Left lung (tissue), 10 donors: ENCODE results near the gene FAM135A. TPM values are rescaled to one million over a fixed set of nuclear protein-coding genes. Genes with fewer than 3 reads are reported as not detected.

Experiments
- ATAC-seq: fragments of 200-7000 bp; cut with Tn5 transposase; one replicate; pipeline ENCODE4 v1.9.1; 2020; ENCODE audit warnings: moderate library complexity
- DNase-seq, 4 donors: peaks; one replicate each; pipeline ENCODE4 v3.0.0-alpha.2; 2013 to 2020
- H3K27ac ChIP-seq, 2 donors: fragments of 200-600 bp; sonication (generic) in 1 of 2; one replicate each; pipeline versions ENCODE4 v1.5.0 to v1.8.0; 2020 to 2021
- H3K27me3 ChIP-seq, 2 donors: fragments of 200-600 bp; sonication (generic) in 1 of 2; one replicate each; pipeline versions ENCODE4 v1.5.0 to v1.8.0; 2020 to 2021
- H3K36me3 ChIP-seq, 2 donors: fragments of 200-600 bp; sonication (generic) in 1 of 2; one replicate each; pipeline versions ENCODE4 v1.5.0 to v1.8.0; 2020 to 2021
- H3K4me1 ChIP-seq, 2 donors: fragments of 200-600 bp; one replicate each; pipeline ENCODE4 v1.8.0; 2021
- H3K4me3 ChIP-seq, 2 donors: fragments of 200-600 bp; sonication (generic) in 1 of 2; one replicate each; pipeline versions ENCODE4 v1.5.0 to v1.8.0; 2020 to 2021; ENCODE audit warnings: mild to moderate bottlenecking in 1 of 2
- H3K9me3 ChIP-seq, 2 donors: fragments of 200-600 bp; sonication (generic) in 1 of 2; one replicate each; pipeline versions ENCODE4 v1.5.0 to v1.8.0; 2020 to 2021
- CTCF ChIP-seq, 2 donors: fragments of 200-600 bp; sonication (generic) in 1 of 2; IDR thresholded peaks; one replicate each; pipeline versions ENCODE4 v1.5.0 to v1.8.0; 2021; ENCODE audit warnings: antibody characterized with exemption in 2 of 2
- intact Hi-C, 2 donors: fragments of 100-400 bp; cut with DNase I; formaldehyde crosslinking; loops; one replicate each; pipeline versions ENCODE4 v1.11.2 to v1.14.2; 2022
- polyA plus RNA-seq, 6 donors: library from polyadenylated mRNA; unstranded; fragments of 120-200 nt; gene quantifications; one replicate each; pipeline ENCODE4 v1.2.1, GENCODE V29; 2013; ENCODE audit not compliant: insufficient read length in 6 of 6
- total RNA-seq, 2 donors: library from RNA; stranded (reverse); fragmentation: NEBNext Ultra II Directional; extraction: Animal tissue kit (Norgen Biotek cat#: 25700); gene quantifications; one replicate each; pipeline ENCODE4 v1.2.1, GENCODE V29; 2021
- donor health status: DM: no; HTN: yes; CAD: no.
- donor health status: DM: no; HTN: no; CAD: no.

The FAM135A gene
- total and polyA plus RNA-seq, 8 donors, result 21.9 to 28.8 (median 25.8) TPM

- ATAC-seq, result no peak
- Histone ChIP-seq H3K27ac (no peak overlapping the region), H3K4me3 (no peak overlapping the region), H3K27me3 (peaks cover 0 to 9% of the 10 kb centered on the region in 2 donors), H3K36me3 (no peaks in the 10 kb centered on the region), H3K4me1 (peaks cover 8 to 11% of the 10 kb centered on the region in 2 donors), H3K9me3 (no peaks in the 10 kb centered on the region)
- no peak for TF ChIP-seq CTCF (IDR thresholded peaks at IDR 0.05)
- intact Hi-C loops, result no loop called here
- DNase-seq, result no peak
Observed at GRCh38 chr6:70395301-70395672, 18.0 kb upstream of the FAM135A start.

GRCh38 chr6:70396163-70396562 is 17.1 kb upstream of the FAM135A start:
- intact Hi-C loops, result no loop called here

GRCh38 chr6:70396796-70397729 is 16.2 kb upstream of the FAM135A start:
- intact Hi-C loops, result no loop called here
- peaks cover 8 to 11% of the 10 kb centered on the region in 2 donors for H3K4me1 ChIP-seq
- ATAC-seq (no peak), DNase-seq (peak in 1 of 4 donors; percentile 1)
- H3K36me3 ChIP-seq, result no peaks in the 10 kb centered on the region
- H3K27me3 ChIP-seq, result peaks cover 0 to 13% of the 10 kb centered on the region in 2 donors
- H3K27ac ChIP-seq, result peak overlapping the region; percentile 68 to 75
- no peaks in the 10 kb centered on the region for H3K9me3 ChIP-seq
- TF ChIP-seq CTCF (IDR thresholded peaks at IDR 0.05), result no peak
- H3K4me3 ChIP-seq, result no peak overlapping the region

More at GRCh38 chr6:70396163-70396562, 17.1 kb upstream of the FAM135A start:
- Histone ChIP-seq H3K36me3 (no peaks in the 10 kb centered on the region), H3K27me3 (peaks cover 0 to 9% of the 10 kb centered on the region in 2 donors), H3K4me3 (no peak overlapping the region), H3K9me3 (no peaks in the 10 kb centered on the region), H3K27ac (peak overlapping the region; percentile 13 to 60), H3K4me1 (peaks cover 8 to 11% of the 10 kb centered on the region in 2 donors)
- DNase-seq, result no peak
- no peak for ATAC-seq
- no peak for TF ChIP-seq CTCF (IDR thresholded peaks at IDR 0.05)

GRCh38 chr6:70398783-70399728 is 14.3 kb upstream of the FAM135A start:
- peak; percentile 87 for ATAC-seq

More at GRCh38 chr6:70398783-70399728, 14.3 kb upstream of the FAM135A start:
- H3K4me3 ChIP-seq, result no peak overlapping the region
- intact Hi-C loops, result no loop called here
- no peak for TF ChIP-seq CTCF (IDR thresholded peaks at IDR 0.05)
- H3K4me1 ChIP-seq, result peaks cover 8 to 11% of the 10 kb centered on the region in 2 donors
- peak overlapping the region; percentile 68 to 75 for H3K27ac ChIP-seq
- H3K36me3 ChIP-seq, result no peaks in the 10 kb centered on the region
- peaks cover 0 to 13% of the 10 kb centered on the region in 2 donors for H3K27me3 ChIP-seq
- H3K9me3 ChIP-seq, result no peaks in the 10 kb centered on the region
- peak in 3 of 4 donors; percentile 28 to 53 (median 43) for DNase-seq
